HepG2 (cell line): ENCODE results near the gene TNP2. TPM values are rescaled to one million over a fixed set of nuclear protein-coding genes. Genes with fewer than 3 reads are reported as not detected.

Experiments
- ATF7 ChIP-seq, 2 experiments: fragments of 450-650 bp in 1 of 2; sonication (generic) in 1 of 2; formaldehyde crosslinking in 1 of 2; IDR thresholded peaks; 2 replicates each; pipeline versions ENCODE4 v1.4.0 to v1.6.1; 2016 to 2020; ENCODE audit warnings: antibody characterized with exemption in 1 of 2, mild to moderate bottlenecking in 1 of 2, missing genetic modification reagents in 1 of 2
- CBX2 ChIP-seq, 2 experiments: fragments of 200-600 bp in 1 of 2; sonication (generic); formaldehyde crosslinking in 1 of 2; IDR thresholded peaks; 2 replicates each; pipeline versions ENCODE4 v1.7.0 to v1.8.1; 2018 to 2022; ENCODE audit warnings: low read depth in 2 of 2, low read length in 1 of 2, mild to moderate bottlenecking in 1 of 2, missing genetic modification reagents in 1 of 2
- CENPX ChIP-seq: sonication (generic); formaldehyde crosslinking; IDR thresholded peaks from 2 replicates; pipeline ENCODE4 v1.9.0; 2021; ENCODE audit warnings: mild to moderate bottlenecking, missing genetic modification reagents, moderate library complexity
- KDM1A ChIP-seq: IDR thresholded peaks from 2 replicates; pipeline ENCODE4 v1.6.1; 2016; ENCODE audit warnings: missing compliant biosample characterization
- KDM4B ChIP-seq: sonication (generic); formaldehyde crosslinking; IDR thresholded peaks from 2 replicates; pipeline ENCODE4 v1.4.0; 2020; ENCODE audit warnings: missing genetic modification reagents
- MEF2D ChIP-seq: sonication (generic); formaldehyde crosslinking; IDR thresholded peaks from 2 replicates; pipeline ENCODE4 v1.5.1; 2020; ENCODE audit warnings: mild to moderate bottlenecking, missing genetic modification reagents
- NKX3-1 ChIP-seq: sonication (generic); formaldehyde crosslinking; IDR thresholded peaks from 2 replicates; pipeline ENCODE4 v1.5.0; 2020; ENCODE audit warnings: missing genetic modification reagents
- RFX5 ChIP-seq: IDR thresholded peaks from 2 replicates; pipeline ENCODE4 v1.6.1; 2011; ENCODE audit warnings: low read depth, low read length, improper control_type of control experiment
- RNF2 ChIP-seq: fragments of 450-650 bp; conservative IDR thresholded peaks from 2 replicates; pipeline ENCODE4 v1.6.1; 2016; ENCODE audit warnings: low read depth
- SP5 ChIP-seq: IDR thresholded peaks from 2 replicates; pipeline ENCODE4 v1.6.1; 2016; ENCODE audit warnings: low read depth, borderline replicate concordance
- ZNF101 ChIP-seq: sonication (generic); formaldehyde crosslinking; IDR thresholded peaks from 2 replicates; pipeline ENCODE4 v1.4.0; 2020; ENCODE audit warnings: mild to moderate bottlenecking, low read depth, missing genetic modification reagents, borderline replicate concordance
- ZNF598 ChIP-seq: sonication (generic); formaldehyde crosslinking; IDR thresholded peaks from 2 replicates; pipeline ENCODE4 v1.5.1; 2020; ENCODE audit warnings: mild to moderate bottlenecking, missing genetic modification reagents, borderline replicate concordance
- ZNF777 ChIP-seq: sonication (generic); formaldehyde crosslinking; IDR thresholded peaks from 2 replicates; pipeline ENCODE4 v1.4.0; 2020; ENCODE audit warnings: missing genetic modification reagents
- ZUFSP ChIP-seq: sonication (generic); formaldehyde crosslinking; IDR thresholded peaks from 2 replicates; pipeline ENCODE4 v1.9.0; 2021; ENCODE audit warnings: missing genetic modification reagents, mild to moderate bottlenecking, borderline replicate concordance
- polyA plus RNA-seq, 8 experiments: library from polyadenylated mRNA; depleted of rRNA in 3 of 8; stranded (reverse) in 7 of 8; unstranded in 1 of 8; fragments of >200 nt; fragmentation: Illumina TruSeq in 4 of 8; extraction: Trizol in 4 of 8; gene quantifications; 2 replicates each; pipeline versions ENCODE4 v1.2.1 to v1.2.3, GENCODE V29; 2011 to 2016; ENCODE audit warnings: low read depth in 4 of 8, missing spikeins in 1 of 8, mixed read lengths in 1 of 8; ENCODE audit not compliant: insufficient read depth in 1 of 8
- total RNA-seq, 5 experiments: library from RNA; depleted of rRNA; stranded (reverse); fragments of >200 nt; fragmentation: Illumina TruSeq; extraction: Trizol; gene quantifications; 2 replicates each; pipeline ENCODE4 v1.2.3, GENCODE V29; 2016; ENCODE audit warnings: low read depth in 1 of 5
- TF ChIP-seq, protein P1 (sequence below): sonication (generic); formaldehyde crosslinking; IDR thresholded peaks from 2 replicates; pipeline ENCODE4 v1.5.0; 2020; ENCODE audit warnings: mild to moderate bottlenecking, missing genetic modification reagents
- TF ChIP-seq, protein P2 (sequence below): sonication (generic); formaldehyde crosslinking; IDR thresholded peaks from 2 replicates; pipeline ENCODE4 v1.5.1; 2020; ENCODE audit warnings: missing genetic modification reagents, mild to moderate bottlenecking, borderline replicate concordance
- TF ChIP-seq, protein P3 (sequence below): sonication (generic); formaldehyde crosslinking; conservative IDR thresholded peaks from 2 replicates; pipeline ENCODE4 v1.8.0; 2022; ENCODE audit warnings: mild to moderate bottlenecking, moderate library complexity, missing genetic modification reagents
- TF ChIP-seq, protein P4 (sequence below): sonication (generic); formaldehyde crosslinking; IDR thresholded peaks from 2 replicates; pipeline ENCODE4 v1.9.0; 2022; ENCODE audit warnings: low read depth, missing genetic modification reagents

Gene TNP2
- total and polyA plus RNA-seq, 2 of the 13 experiments (the other 11 are each of a cell fraction or from before 2014, with no cell fraction given) = not detected

- TF ChIP-seq CBX2 (IDR thresholded peaks at IDR 0.05; ENCODE audit: low read depth, low read length) = no peak
- no peak for TF ChIP-seq CBX2 (CRISPR knock-in tag; IDR thresholded peaks at IDR 0.05; ENCODE audit: low read depth)
- no peak for TF ChIP-seq SP5 (CRISPR knock-in tag)
- TF ChIP-seq NKX3-1 (CRISPR knock-in tag) = no peak
- TF ChIP-seq ZNF598 (CRISPR knock-in tag) = 0 out of 2 replicates have a peak, but pooled peaks have one; percentile 64
- TF ChIP-seq, protein P1, sequence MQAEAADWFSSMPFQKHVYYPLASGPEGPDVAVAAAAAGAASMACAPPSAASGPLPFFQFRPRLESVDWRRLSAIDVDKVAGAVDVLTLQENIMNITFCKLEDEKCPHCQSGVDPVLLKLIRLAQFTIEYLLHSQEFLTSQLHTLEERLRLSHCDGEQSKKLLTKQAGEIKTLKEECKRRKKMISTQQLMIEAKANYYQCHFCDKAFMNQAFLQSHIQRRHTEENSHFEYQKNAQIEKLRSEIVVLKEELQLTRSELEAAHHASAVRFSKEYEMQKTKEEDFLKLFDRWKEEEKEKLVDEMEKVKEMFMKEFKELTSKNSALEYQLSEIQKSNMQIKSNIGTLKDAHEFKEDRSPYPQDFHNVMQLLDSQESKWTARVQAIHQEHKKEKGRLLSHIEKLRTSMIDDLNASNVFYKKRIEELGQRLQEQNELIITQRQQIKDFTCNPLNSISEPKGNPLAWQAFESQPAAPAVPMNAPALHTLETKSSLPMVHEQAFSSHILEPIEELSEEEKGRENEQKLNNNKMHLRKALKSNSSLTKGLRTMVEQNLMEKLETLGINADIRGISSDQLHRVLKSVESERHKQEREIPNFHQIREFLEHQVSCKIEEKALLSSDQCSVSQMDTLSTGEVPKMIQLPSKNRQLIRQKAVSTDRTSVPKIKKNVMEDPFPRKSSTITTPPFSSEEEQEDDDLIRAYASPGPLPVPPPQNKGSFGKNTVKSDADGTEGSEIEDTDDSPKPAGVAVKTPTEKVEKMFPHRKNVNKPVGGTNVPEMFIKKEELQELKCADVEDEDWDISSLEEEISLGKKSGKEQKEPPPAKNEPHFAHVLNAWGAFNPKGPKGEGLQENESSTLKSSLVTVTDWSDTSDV (CRISPR knock-in tag) = no peak
- no peak for TF ChIP-seq ZUFSP (CRISPR knock-in tag)
- 0 out of 2 replicates have a peak, but pooled peaks have one; percentile 71 for TF ChIP-seq KDM1A (CRISPR knock-in tag)
- no peak for TF ChIP-seq CENPX (CRISPR knock-in tag)
- peak; percentile 20; the same call in 1 of the 2 replicates for TF ChIP-seq MEF2D
- TF ChIP-seq ZNF101 (CRISPR knock-in tag) = no peak
- no peak for TF ChIP-seq RNF2
- TF ChIP-seq KDM4B = 0 out of 2 replicates have a peak, but pooled peaks have one; percentile 23
- TF ChIP-seq RFX5 = no peak
- TF ChIP-seq, protein P2, sequence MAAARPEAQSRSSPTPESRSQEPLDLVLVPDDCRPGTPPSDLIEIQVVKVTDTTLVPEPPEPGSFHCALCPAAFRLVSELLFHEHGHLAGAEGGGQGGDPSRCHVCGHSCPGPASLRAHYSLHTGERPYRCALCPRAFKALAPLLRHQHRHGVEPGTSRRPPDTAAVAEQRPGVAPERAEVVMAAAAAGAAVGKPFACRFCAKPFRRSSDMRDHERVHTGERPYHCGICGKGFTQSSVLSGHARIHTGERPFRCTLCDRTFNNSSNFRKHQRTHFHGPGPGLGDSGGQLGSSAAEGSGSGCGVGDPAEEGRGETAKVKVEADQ (CRISPR knock-in tag) = no peak
- TF ChIP-seq, protein P3, sequence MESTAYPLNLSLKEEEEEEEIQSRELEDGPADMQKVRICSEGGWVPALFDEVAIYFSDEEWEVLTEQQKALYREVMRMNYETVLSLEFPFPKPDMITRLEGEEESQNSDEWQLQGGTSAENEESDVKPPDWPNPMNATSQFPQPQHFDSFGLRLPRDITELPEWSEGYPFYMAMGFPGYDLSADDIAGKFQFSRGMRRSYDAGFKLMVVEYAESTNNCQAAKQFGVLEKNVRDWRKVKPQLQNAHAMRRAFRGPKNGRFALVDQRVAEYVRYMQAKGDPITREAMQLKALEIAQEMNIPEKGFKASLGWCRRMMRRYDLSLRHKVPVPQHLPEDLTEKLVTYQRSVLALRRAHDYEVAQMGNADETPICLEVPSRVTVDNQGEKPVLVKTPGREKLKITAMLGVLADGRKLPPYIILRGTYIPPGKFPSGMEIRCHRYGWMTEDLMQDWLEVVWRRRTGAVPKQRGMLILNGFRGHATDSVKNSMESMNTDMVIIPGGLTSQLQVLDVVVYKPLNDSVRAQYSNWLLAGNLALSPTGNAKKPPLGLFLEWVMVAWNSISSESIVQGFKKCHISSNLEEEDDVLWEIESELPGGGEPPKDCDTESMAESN (CRISPR knock-in tag) = no peak
- no peak for TF ChIP-seq ZNF777 (CRISPR knock-in tag)
- no peak for TF ChIP-seq ATF7 (IDR thresholded peaks at IDR 0.05)
- TF ChIP-seq ATF7 (CRISPR knock-in tag; IDR thresholded peaks at IDR 0.05) = no peak
- TF ChIP-seq, protein P4, sequence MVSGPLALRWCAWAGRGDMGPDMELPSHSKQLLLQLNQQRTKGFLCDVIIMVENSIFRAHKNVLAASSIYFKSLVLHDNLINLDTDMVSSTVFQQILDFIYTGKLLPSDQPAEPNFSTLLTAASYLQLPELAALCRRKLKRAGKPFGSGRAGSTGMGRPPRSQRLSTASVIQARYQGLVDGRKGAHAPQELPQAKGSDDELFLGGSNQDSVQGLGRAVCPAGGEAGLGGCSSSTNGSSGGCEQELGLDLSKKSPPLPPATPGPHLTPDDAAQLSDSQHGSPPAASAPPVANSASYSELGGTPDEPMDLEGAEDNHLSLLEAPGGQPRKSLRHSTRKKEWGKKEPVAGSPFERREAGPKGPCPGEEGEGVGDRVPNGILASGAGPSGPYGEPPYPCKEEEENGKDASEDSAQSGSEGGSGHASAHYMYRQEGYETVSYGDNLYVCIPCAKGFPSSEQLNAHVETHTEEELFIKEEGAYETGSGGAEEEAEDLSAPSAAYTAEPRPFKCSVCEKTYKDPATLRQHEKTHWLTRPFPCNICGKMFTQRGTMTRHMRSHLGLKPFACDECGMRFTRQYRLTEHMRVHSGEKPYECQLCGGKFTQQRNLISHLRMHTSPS (CRISPR knock-in tag) = no peak
Measured at GRCh38 chr16:11273721-11274324, 4.7 kb upstream of the TNP2 start (continued).
